Omental fat pad (tissue), 4 donors: ENCODE results near the gene CEP72. TPM values are rescaled to one million over a fixed set of nuclear protein-coding genes. Genes with fewer than 3 reads are reported as not detected.

Experiments used
- ATAC-seq: fragments of 150-250 bp; one replicate; pipeline ENCODE4 v1.9.1; 2016; ENCODE audit warnings: mild to moderate bottlenecking, moderate library complexity; ENCODE audit not compliant: low FRiP score
- DNase-seq: peaks from one replicate; pipeline ENCODE4 v3.0.0-alpha.2; 2019; ENCODE audit warnings: low spot score
- total RNA-seq, 4 donors: library from RNA; depleted of rRNA; stranded (reverse); fragments of >200 nt; gene quantifications; one replicate each; pipeline ENCODE4 v1.1.0, GENCODE V29; 2016
- TF ChIP-seq, protein P1 (sequence below), 3 donors: fragments of 450-650 bp; IDR thresholded peaks; one replicate each; pipeline ENCODE4 v1.5.1; 2016 to 2017; ENCODE audit warnings: antibody characterized with exemption in 3 of 3, mild to moderate bottlenecking in 3 of 3, moderate library complexity in 2 of 3

CEP72 gene
- total RNA-seq, 4 donors from 2014 or later: 1.1 to 2.0 (median 1.7) TPM

DNA sequence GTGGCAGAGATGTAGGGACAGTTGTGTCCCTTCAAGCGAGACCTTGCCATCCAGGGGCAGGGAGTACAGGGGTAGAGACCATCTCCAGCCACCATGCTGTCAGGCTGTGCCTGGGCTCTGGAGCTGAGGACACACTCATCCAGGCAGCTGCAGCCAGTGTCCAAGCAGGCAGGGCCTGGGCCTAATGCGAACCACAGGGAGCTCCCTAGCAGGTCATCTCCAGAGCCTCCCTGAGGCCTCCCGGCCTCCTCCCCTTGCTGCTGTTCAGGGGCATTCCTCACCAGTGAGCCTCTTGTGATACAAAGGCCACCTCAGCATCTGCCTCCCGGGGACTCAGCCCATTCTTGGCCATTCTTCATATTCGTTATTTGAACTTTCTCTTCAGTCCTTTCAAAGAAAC is 46.0 kb downstream of the CEP72 start:
- TF ChIP-seq, protein P1, sequence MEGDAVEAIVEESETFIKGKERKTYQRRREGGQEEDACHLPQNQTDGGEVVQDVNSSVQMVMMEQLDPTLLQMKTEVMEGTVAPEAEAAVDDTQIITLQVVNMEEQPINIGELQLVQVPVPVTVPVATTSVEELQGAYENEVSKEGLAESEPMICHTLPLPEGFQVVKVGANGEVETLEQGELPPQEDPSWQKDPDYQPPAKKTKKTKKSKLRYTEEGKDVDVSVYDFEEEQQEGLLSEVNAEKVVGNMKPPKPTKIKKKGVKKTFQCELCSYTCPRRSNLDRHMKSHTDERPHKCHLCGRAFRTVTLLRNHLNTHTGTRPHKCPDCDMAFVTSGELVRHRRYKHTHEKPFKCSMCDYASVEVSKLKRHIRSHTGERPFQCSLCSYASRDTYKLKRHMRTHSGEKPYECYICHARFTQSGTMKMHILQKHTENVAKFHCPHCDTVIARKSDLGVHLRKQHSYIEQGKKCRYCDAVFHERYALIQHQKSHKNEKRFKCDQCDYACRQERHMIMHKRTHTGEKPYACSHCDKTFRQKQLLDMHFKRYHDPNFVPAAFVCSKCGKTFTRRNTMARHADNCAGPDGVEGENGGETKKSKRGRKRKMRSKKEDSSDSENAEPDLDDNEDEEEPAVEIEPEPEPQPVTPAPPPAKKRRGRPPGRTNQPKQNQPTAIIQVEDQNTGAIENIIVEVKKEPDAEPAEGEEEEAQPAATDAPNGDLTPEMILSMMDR (IDR thresholded peaks at IDR 0.05): no peak
- ATAC-seq: no peak

DNA sequence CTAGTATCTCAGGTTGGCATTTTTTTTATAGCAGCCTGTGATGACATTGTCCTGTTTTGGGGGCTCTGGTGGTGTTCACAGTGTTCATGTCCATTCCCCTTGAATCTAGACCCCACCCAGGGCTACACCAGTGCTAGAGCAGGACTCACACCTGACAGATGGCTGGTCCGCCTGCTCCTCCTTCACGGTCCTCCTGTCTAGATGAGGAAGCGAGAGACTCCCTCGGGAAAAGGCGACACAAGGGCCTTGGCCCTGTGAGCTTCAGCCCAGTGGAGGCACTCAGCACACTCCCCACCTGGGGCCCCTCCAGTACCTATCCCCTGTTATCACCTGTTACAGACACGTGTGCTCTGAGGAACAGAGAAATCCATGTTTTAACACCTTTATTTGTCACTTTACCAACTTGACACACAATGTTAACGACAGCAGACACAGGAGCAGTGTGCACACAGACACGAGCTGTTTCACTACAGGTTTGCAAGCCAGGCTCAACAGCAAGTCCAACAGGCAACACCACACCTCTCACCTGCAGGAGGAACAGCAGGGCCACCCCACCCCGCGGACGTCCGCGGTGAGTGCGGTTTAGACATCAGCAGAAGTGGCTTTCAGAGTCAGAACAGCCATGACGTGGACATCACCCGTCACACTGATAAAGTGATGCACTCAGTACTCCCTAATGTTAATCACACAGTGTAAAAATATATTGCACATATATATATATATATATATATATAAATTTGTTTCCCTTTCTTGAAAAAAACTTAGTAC is 47.5 kb downstream of the CEP72 start:
- ATAC-seq: no peak
- DNase-seq: no peak
- TF ChIP-seq, protein P1 (IDR thresholded peaks at IDR 0.05): no peak

More for the DNA sequence above, 46.0 kb downstream of the CEP72 start:
- DNase-seq: no peak

DNA sequence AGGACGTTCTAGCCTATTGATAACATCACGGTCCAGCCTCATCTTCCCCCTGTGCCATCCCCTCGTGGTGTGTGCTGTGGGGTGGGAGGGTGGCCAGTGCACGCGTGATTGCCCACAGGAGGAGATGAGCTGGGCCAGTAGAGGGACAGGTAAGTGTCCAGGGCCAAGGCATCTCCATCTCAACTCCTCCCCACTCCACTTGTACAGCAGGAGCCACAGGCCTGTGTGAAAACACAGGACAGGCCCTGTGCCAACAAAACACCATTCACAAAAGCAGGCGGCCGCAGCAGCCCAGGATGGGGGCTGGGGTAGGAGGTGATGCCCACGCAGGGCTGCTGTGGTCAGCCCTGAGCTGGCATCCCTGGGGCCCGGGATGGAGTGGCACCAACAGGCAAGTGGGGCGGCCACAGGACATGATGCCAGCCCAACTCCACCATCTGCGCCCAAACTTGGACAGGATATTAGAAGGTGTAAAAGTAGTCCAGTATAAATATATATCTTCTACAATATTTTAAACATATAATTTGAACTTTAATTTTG is 48.4 kb downstream of the CEP72 start:
- DNase-seq (no peak), ATAC-seq (no peak)
- TF ChIP-seq, protein P1 (IDR thresholded peaks at IDR 0.05): no peak

DNA sequence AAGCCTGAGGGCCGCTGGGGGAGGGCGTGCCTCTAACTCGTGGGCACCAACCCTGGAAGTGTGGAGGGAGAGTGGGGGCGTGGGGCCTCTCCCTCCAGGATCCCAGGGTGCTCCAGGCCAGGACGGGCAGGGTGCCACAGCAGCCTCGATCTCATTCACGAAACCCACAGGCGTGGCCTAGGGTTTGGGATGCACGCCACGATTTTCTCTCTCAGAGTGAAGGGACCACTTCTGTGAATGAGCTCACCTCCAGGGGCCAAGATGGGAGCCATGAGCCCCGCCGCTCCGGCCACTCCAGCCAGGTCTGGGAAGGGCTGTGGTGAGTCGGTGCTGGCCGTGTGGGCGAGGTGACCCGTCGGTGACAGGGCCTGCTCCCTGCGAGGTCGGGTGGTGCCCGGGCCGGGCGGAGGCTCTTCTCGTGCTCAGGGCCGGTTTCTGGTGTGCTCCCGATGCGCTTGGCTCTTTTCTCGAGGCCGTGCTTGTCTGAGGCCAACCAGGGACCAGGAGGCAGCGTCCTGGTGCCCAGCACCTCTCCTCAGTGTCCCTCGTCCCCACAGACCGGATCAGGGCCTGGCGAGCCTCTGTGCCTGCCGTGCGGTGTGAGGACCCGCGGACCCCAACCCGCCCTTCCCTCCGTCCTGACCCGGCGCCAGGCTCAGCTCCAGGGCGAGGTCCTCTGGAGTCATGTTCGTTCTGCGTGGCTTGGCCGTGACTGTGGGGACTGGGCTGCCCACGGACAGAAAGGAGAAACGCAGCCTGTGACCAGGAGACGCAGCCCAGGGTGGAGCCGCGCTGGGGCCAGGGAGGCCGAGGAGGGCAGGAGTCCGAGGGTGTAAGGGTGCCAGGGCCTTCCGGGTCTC is 50.0 kb downstream of the CEP72 start:
- DNase-seq (no peak), ATAC-seq (no peak)

DNA sequence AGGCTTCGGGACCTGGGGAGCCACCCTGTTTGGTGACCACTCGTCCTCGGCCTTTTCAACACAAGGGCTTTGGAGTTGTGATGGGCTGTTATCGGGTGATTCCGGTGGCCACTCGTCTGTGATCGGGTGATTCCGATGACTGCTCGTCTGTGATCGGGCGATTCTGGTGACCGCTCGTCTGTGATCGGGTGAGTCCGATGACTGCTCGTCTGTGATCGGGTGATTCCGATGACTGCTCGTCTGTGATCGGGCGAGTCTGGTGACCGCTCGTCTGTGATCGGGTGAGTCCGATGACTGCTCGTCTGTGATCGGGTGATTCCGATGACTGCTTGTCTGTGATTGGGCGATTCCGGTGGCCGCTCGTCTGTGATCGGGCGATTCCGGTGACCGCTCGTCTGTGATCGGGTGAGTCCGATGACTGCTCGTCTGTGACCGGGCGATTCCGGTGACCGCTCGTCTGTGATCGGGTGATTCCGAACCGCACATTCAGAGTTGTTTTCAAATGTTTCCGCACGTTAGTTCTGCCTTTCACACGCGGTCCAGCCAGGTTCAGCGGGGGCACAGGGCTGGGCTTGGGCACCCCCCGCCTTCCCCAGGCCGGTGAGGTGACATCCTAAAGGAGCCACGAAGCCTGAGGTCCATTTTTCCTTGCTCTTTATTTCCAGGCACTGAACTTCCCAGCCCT is 50.8 kb downstream of the CEP72 start:
- no peak for DNase-seq
- no peak for ATAC-seq
- TF ChIP-seq, protein P1 (IDR thresholded peaks at IDR 0.05): no peak

More for the DNA sequence above, 50.0 kb downstream of the CEP72 start:
- TF ChIP-seq, protein P1 (IDR thresholded peaks at IDR 0.05): no peak

DNA sequence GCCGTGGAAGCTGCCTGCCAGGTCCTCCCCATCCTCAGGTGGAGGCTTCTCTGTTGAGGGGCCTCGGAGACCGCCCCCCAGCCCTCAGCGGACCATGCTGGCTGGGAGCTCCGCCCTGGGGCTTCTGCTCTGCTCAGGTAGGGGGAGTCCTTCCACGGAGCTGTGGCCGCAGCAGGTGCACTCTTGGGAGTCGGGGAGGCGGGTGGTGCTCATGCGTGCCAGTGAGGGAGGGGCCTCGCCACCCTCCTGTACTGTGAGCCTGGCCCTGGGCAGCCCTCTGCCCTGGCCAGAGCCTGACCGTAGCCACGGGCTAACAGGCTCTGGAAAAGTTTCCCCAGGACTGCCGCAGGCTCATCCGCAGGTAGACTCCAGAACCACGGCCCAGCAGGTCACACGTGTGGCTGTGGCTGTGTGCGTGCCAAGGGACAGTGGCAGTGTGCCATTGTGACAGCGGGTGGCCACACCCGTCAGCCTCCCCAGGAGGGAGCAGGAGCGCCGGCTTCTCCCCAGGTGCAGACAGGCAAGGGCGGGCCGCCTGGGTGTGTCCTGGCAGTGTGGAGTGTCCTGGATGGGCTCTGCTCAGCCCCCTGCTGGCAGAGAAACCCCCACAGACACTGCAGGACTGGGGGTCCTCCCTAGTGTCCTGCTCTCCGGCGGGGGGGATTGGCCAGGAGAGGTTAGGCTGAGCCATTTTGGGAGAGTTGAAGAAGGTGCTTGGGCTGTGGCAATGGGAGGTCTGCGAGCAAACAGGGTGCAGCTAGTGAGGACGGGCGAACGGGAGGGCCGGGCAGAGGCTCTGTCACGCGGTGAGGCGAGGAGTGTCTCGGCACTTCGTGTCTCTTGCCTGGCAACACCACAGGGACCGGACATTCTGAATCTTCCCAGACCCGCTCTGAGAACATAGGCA is 51.5 kb downstream of the CEP72 start:
- DNase-seq (no peak), ATAC-seq (no peak)
- TF ChIP-seq, protein P1 (IDR thresholded peaks at IDR 0.05): no peak
